HCT116 (cell line): ENCODE data around the gene PCAT6. TPM values are rescaled to one million over a fixed set of nuclear protein-coding genes. Genes with fewer than 3 reads are reported as not detected.
A peak's percentile ranks its signal among the peaks of the same experiment; 100 is the strongest.

ENCODE experiments used
- ATAC-seq: fragments of 200-7000 bp; cut with Tn5 transposase; 2 replicates; pipeline ENCODE4 v1.9.1; 2020; ENCODE audit warnings: mild to moderate bottlenecking, moderate library complexity
- BruUV-seq: library from RNA; stranded (reverse); fragments of 400-500 nt; replicated peaks from 2 replicates; lab custom pipeline; 2021; lab: Mats Ljungman, UMichigan
- CTCF ChIA-PET: fragments of 300-600 bp; sonication (Branson Sonifier 250); formaldehyde crosslinking; loops from one replicate; lab custom pipeline; 2021; ENCODE audit warnings: antibody characterized with exemption; lab: Charles Lee
- POLR2A ChIA-PET: fragments of 300-600, 350-600 bp; sonication (Branson Sonifier 250); formaldehyde crosslinking; loops from one replicate; lab custom pipeline; 2021; ENCODE audit warnings: antibody characterized with exemption; lab: Charles Lee
- RAD21 ChIA-PET, 2 experiments: fragments of 300-600 bp; sonication (Branson Sonifier 250); formaldehyde crosslinking; loops; one replicate each; lab custom pipeline; 2023; ENCODE audit warnings: low total read pairs in 2 of 2; ENCODE audit not compliant: uncharacterized antibody in 2 of 2, unreplicated experiment in 2 of 2, low non-redundant PET in 1 of 2; lab: Charles Lee
- DNase-seq: peaks from one replicate; pipeline ENCODE4 v3.0.0-alpha.2; 2010; ENCODE audit warnings: low read depth, low spot score
- H2AFZ ChIP-seq: fragments of 200-600 bp; shearing (Covaris generic), sonication (generic); 2 replicates; pipeline ENCODE4 v1.6.1; 2017; ENCODE audit warnings: low read depth, mixed run types, mixed read lengths, antibody characterized with exemption, low read length; ENCODE audit not compliant: poor library complexity, severe bottlenecking
- H3K27ac ChIP-seq: 2 replicates; pipeline ENCODE4 v1.5.1; 2012; ENCODE audit warnings: low read depth, low read length
- H3K27me3 ChIP-seq: fragments of 200-600 bp; sonication (generic); 2 replicates; pipeline ENCODE4 v1.6.1; 2016; ENCODE audit warnings: mixed run types, low read length, mixed read lengths; ENCODE audit not compliant: insufficient read depth
- H3K36me3 ChIP-seq, 2 experiments: fragments of 200-500 bp in 1 of 2; fragments of 200-600 bp in 1 of 2; sonication (Bioruptor generic) in 1 of 2; sonication (generic) in 1 of 2; 2 replicates each; pipeline versions ENCODE4 v1.5.1 to v1.6.1; 2014 to 2016; ENCODE audit warnings: low read length in 2 of 2, inconsistent platforms in 1 of 2, mixed read lengths in 1 of 2, mixed run types in 1 of 2; ENCODE audit not compliant: insufficient read depth in 2 of 2, control insufficient read depth in 1 of 2
- H3K4me1 ChIP-seq, 2 experiments: fragments of 200-600 bp in 1 of 2; sonication (generic) in 1 of 2; 2 replicates each; pipeline versions ENCODE4 v1.5.1 to v1.6.1; 2012 to 2017; ENCODE audit warnings: low read length in 2 of 2, inconsistent platforms in 1 of 2, mild to moderate bottlenecking in 1 of 2, mixed read lengths in 1 of 2, mixed run types in 1 of 2, moderate library complexity in 1 of 2; ENCODE audit not compliant: insufficient read depth in 2 of 2, control insufficient read depth in 1 of 2
- H3K4me2 ChIP-seq: fragments of 200-600 bp; sonication (generic); 2 replicates; pipeline ENCODE4 v1.6.1; 2017; ENCODE audit warnings: mixed run types, low read length, mixed read lengths
- H3K4me3 ChIP-seq, 2 experiments: fragments of 200-600 bp in 1 of 2; sonication (generic) in 1 of 2; replicated peaks in 1 of 2; 2 replicates each; pipeline ENCODE4 v1.5.1; 2011 to 2016; ENCODE audit warnings: low read length in 2 of 2, control low read depth in 1 of 2, low read depth in 1 of 2, mild to moderate bottlenecking in 1 of 2, mixed read lengths in 1 of 2, mixed run types in 1 of 2
- H3K79me2 ChIP-seq: fragments of 200-600 bp; sonication (generic); 2 replicates; pipeline ENCODE4 v1.6.1; 2017; ENCODE audit warnings: mild to moderate bottlenecking, mixed run types, low read length, moderate library complexity, mixed read lengths; ENCODE audit not compliant: insufficient read depth
- H3K9ac ChIP-seq: fragments of 200-600 bp; sonication (generic); 2 replicates; pipeline ENCODE4 v1.6.1; 2016; ENCODE audit warnings: low read length, mixed read lengths
- H3K9me2 ChIP-seq: fragments of 200-600 bp; sonication (generic), shearing (Covaris generic); 2 replicates; pipeline ENCODE4 v1.6.1; 2017; ENCODE audit warnings: mixed run types, mild to moderate bottlenecking, moderate library complexity; ENCODE audit not compliant: insufficient read depth
- H3K9me3 ChIP-seq, 2 experiments: fragments of 200-500 bp in 1 of 2; fragments of 200-600 bp in 1 of 2; sonication (Bioruptor generic) in 1 of 2; sonication (generic) in 1 of 2; 2 replicates each; pipeline ENCODE4 v1.6.1; 2014 to 2017; ENCODE audit warnings: low read length in 2 of 2, mixed read lengths in 2 of 2, inconsistent platforms in 1 of 2, low read depth in 1 of 2, mild to moderate bottlenecking in 1 of 2, mixed run types in 1 of 2, moderate library complexity in 1 of 2; ENCODE audit not compliant: control insufficient read depth in 1 of 2, insufficient read depth in 1 of 2
- H4K20me1 ChIP-seq: fragments of 200-600 bp; sonication (generic), shearing (Covaris generic); 2 replicates; pipeline ENCODE4 v1.6.1; 2017; ENCODE audit warnings: mixed run types, mild to moderate bottlenecking, moderate library complexity; ENCODE audit not compliant: insufficient read depth
- CBX3 ChIP-seq: IDR thresholded peaks from 2 replicates; pipeline ENCODE4 v1.6.1; 2012; ENCODE audit warnings: low read depth
- ELF1 ChIP-seq: IDR thresholded peaks from 2 replicates; pipeline ENCODE4 v1.6.1; 2012; ENCODE audit warnings: low read depth, borderline replicate concordance
- POLR2A ChIP-seq: IDR thresholded peaks from 2 replicates; pipeline ENCODE4 v1.7.0; 2011; ENCODE audit warnings: borderline replicate concordance; ENCODE audit not compliant: insufficient read depth, insufficient read length; ENCODE audit errors: extremely low read depth
- RAD21 ChIP-seq: IDR thresholded peaks from 2 replicates; pipeline ENCODE4 v1.6.1; 2012; ENCODE audit warnings: low read depth, mild to moderate bottlenecking
- intact Hi-C: fragments of 100-400 bp; cut with micrococcal nuclease; formaldehyde crosslinking; loops from 2 replicates; pipeline ENCODE4 v1.10.0; 2022
- total RNA-seq: library from RNA; stranded (reverse); gene quantifications from one replicate; pipeline ENCODE4 v1.2.1, GENCODE V29; 2021; ENCODE audit not compliant: unreplicated experiment
- TF ChIP-seq, protein P1 (sequence below): IDR thresholded peaks from 2 replicates; pipeline ENCODE4 v1.6.1; 2012; ENCODE audit warnings: low read depth

PCAT6 gene
- total RNA-seq, 1 experiment from 2014 or later: 1.9 TPM

DNA sequence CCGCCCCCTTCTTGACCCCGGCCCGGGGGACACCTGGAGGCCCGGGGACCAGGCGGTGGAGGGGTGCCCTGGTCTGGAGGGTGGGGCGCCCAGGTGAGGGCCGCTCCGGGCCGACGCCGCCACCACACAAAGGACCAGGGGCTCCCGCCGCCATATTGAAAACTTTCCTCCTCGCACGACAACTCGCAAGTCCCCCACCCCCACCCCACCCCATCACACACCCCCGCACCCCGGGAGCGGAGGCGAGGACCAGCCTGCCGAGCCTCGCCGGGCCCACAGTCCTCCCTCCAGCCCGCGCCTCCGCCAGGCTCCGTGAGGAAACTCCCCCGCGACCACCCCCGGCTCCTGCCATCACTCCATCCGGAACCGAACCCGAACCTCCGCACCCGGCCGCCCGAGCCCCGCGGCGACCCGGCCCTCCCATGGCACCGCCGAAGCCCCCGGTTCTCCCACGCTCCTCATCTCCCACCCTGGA, 3.3 kb upstream of the PCAT6 start:
- POLR2A ChIA-PET: interaction anchor here (0.6 to 0.8 kb wide), 4 partner anchors 15 to 32 kb away, joined by 3 read pairs; no protein-coding TSS in a partner anchor
- Histone ChIP-seq H3K36me3 (no peaks in the 10 kb centered on the region), H4K20me1 (no peaks in the 10 kb centered on the region), H3K9ac (peak overlapping the region; percentile 71), H3K4me1 (peaks cover 40 to 76% of the 10 kb centered on the region in 2 experiments), H3K27ac (peak overlapping the region; percentile 75; the same call in 1 of the 2 replicates), H3K79me2 (peaks cover 33% of the 10 kb centered on the region), H3K9me3 (no peaks in the 10 kb centered on the region), H3K27me3 (no peaks in the 10 kb centered on the region), H3K4me2 (peak overlapping the region; percentile 91), H2AFZ (no peak overlapping the region), H3K9me2 (no peaks in the 10 kb centered on the region), H3K4me3 (peak overlapping the region; percentile 78 to 82)
- DNase-seq (no peak), ATAC-seq (no peak)
- RAD21 ChIA-PET: no interaction called here
- CTCF ChIA-PET: no interaction called here
- TF ChIP-seq ELF1 (no peak), RAD21 (no peak), CBX3 (no peak), POLR2A (no peak)
- TF ChIP-seq, protein P1, sequence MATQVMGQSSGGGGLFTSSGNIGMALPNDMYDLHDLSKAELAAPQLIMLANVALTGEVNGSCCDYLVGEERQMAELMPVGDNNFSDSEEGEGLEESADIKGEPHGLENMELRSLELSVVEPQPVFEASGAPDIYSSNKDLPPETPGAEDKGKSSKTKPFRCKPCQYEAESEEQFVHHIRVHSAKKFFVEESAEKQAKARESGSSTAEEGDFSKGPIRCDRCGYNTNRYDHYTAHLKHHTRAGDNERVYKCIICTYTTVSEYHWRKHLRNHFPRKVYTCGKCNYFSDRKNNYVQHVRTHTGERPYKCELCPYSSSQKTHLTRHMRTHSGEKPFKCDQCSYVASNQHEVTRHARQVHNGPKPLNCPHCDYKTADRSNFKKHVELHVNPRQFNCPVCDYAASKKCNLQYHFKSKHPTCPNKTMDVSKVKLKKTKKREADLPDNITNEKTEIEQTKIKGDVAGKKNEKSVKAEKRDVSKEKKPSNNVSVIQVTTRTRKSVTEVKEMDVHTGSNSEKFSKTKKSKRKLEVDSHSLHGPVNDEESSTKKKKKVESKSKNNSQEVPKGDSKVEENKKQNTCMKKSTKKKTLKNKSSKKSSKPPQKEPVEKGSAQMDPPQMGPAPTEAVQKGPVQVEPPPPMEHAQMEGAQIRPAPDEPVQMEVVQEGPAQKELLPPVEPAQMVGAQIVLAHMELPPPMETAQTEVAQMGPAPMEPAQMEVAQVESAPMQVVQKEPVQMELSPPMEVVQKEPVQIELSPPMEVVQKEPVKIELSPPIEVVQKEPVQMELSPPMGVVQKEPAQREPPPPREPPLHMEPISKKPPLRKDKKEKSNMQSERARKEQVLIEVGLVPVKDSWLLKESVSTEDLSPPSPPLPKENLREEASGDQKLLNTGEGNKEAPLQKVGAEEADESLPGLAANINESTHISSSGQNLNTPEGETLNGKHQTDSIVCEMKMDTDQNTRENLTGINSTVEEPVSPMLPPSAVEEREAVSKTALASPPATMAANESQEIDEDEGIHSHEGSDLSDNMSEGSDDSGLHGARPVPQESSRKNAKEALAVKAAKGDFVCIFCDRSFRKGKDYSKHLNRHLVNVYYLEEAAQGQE: no peak
- BruUV-seq: no TSS peak
- intact Hi-C loops: no loop called here
